CD4-positive, alpha-beta T cell treated with Interleukin-15 for 1 hour (primary cell): ENCODE results near the gene TPBG.
"Not testable (repeated sequence)": the region's sequence is repeated elsewhere in the genome, so short reads cannot be mapped to it uniquely, and the experiment has no call there.

Experiments
- DNase-seq: peaks from one replicate; pipeline ENCODE4 v3.0.0-alpha.2; 2020

Gene TPBG

GRCh38 chr6:82376636-82377035 lies 13.0 kb downstream of the TPBG start:
- no peak for DNase-seq

GRCh38 chr6:82380566-82381185 lies 17.1 kb downstream of the TPBG start:
- no peak for DNase-seq

DNA sequence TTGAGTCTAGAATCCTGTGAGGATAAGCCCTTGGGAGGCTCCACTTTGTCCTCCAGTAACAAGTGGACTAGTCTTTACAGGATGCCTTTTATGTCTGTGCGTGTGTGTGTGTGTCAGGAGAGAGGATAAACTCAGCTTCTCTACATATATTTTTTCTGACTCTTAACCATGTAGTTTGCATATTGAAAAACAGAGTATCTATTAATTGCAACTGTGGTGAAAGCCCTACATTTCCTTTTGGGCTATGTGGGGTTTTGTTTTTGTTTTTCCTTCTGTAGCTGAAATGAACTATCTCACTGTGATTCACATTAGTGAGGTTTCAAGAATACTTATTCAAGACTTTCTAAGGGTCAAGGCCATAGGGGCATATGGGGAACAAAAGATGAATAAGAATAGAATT lies 17.7 kb downstream of the TPBG start:
- DNase-seq = no peak

GRCh38 chr6:82385102-82385501 lies 21.5 kb downstream of the TPBG start:
- DNase-seq = no peak

GRCh38 chr6:82385546-82385945 lies 21.9 kb downstream of the TPBG start:
- no peak for DNase-seq

GRCh38 chr6:82385961-82386360 lies 22.3 kb downstream of the TPBG start:
- no peak for DNase-seq

DNA sequence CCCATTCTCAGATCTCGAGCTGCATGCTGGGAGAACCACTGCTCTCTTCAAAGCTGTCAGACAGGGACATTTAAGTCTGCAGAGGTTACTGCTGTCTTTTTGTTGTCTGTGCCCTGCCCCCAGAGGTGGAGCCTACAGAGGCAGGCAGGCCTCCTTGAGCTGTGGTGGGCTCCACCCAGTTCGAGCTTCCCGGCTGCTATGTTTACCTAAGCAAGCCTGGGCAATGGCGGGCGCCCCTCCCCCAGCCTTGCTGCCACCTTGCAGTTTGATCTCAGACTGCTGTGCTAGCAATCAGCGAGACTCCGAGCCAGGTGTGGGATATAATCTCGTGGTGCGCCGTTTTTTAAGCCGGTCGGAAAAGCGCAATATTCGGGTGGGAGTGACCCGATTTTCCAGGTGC lies 31.2 kb downstream of the TPBG start:
- not testable (repeated sequence) for DNase-seq

DNA sequence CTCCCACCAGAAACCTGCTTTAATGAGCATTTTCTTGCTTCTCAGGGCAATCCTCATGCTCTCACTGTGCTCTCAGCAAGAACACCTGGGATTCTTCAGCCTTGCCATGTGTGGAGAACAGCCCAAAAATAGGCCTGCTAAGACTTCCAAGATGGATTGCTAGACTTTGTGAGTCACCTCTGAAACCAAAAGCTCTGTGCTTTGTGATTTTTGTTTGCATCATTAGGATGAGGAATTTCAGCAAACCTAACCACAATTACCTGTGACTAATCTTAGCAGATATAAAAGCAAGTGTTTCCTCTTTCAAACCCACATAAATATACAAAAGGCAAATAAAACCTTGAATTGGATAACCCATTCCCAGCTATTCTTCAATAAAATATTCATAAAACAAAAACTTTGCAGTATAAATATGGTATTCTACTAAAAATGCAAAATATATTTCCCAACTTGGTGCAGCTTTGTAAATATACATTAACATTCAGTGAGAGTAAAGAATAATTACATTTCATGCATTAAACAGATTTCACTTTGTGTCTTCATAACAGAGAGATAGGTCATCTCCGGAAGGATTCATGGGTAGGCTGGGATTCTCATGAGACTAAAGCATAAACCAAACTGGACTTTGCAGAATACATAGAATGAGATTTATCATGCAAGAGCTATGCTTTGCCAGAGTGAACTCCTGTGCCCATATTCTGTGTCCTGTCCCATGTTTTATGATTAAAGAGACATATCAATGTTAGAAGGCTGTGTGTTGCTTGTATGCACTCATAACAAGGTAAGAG lies 33.5 kb downstream of the TPBG start:
- no peak for DNase-seq

DNA sequence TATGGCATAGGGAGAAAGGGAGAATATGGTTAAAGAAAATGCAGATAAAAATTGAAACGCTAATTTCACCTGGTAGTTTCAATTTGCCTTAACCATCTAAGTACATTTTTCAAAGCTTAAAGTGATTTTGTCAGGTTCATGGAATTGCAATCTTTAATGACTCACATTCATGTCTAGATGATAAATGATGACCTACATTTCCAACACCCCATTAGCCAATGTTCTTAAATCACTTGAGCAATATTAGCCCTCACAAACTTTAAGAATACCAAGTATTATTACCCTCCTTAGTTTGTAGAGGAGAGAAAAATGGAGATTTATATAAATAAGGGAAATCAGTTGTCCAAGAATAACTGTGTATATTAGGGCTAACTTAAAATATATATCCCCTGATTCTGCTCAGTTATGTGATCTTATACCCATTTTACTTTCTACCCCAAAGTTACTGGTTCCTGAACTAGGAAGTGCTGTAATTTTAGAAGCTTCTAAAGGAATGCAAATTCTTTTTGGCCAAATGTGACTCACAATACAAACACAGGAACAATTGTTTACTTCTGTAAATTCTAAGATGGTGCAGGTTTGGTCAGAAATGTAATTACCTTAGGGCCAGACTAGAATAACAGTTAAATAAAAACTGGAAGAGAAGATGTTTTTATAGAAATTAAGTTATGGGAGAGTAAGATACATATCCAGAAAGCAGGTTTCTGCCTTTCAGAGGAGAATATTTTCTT lies 34.5 kb downstream of the TPBG start:
- DNase-seq = no peak

- DNase-seq = no peak
Measured at GRCh38 chr6:82408952-82409431, 45.4 kb downstream of the TPBG start.

DNA sequence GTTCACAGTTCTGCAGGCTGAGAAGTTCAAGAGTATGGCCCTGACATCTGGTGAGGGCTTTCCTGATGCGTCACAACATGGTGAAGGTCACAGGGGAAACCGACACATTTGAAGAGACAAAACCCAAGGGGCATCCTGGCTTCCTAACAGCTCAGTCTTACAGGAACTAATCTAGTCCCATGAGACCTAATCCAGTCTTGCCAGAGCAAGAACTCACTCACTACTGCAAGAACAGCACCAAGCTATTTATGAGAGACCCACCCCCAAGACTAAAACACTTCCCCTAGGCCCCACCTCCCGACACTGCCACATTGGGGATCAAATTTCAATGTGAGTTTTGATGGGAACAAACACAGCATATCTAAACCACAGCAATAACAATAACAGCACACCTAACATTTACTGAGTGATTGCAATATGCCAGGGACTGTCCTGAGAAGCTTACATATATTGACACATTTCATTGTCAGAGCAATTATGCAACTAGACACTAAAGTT lies 46.6 kb downstream of the TPBG start:
- DNase-seq = no peak

DNA sequence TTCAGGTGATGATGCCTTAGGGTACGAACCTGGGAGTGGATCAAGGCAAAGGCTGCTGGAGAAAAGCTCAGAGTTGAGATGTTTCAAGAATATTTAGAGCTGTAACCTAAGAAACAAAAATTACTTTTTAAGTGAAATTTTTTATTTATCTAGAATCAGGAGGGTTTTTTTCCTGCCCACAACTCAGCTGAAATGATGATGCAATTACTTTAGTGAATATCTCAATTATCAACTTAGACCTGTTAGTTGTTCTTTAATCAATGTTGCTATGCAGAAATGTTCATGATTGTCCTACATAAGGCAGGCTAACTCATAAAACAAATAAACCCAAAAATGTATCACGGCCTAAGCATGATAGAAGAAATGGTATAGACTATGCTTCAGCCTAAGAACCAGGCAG lies 50.3 kb downstream of the TPBG start:
- no peak for DNase-seq

DNA sequence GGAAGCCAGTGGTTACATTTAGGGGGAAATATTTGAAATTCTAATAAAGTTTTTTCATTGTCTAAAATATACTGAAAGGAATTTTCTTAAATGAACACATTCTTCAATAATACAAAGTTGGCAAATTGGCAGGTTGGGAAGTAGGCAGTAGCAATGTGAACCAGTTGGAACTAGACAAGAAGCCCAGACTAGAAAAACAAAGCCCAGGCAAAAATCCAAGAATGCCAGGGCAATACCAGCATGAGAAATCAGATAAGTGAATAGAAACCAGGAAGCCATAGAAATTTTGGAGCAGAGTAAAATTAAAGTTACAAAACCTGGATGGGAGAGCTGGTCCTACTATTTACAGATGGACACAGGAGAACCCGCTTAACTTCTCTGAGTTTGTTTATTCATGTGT lies 52.2 kb downstream of the TPBG start:
- no peak for DNase-seq

DNA sequence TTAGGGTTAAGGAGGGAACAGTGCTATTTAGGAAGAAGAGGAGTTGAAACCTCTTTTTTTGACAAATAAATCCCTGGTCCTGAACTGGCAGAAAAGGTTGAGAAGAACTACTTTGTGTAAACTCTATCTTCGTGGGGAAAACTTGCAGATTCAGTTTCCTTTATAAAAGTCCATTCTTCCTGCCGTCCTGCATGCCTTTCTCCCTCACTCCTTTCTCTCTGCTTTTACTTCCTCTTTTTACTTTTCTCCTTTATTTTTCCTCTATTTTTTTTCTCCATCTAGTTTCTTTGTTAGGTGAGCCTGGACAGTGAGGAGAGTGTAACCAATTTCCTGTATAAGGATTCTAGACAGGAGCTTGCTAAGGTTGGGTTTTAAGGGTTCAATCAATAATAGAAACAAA lies 52.7 kb downstream of the TPBG start:
- DNase-seq = no peak
